Thymus (tissue), 11 donors: ENCODE measurements around the gene MACROH2A1. TPM values are rescaled to one million over a fixed set of nuclear protein-coding genes. Genes with fewer than 3 reads are reported as not detected.

Source experiments
- DNase-seq, 9 donors: peaks; one replicate each; pipeline ENCODE4 v3.0.0-alpha.2; 2013; ENCODE audit warnings: low spot score in 9 of 9, low read depth in 6 of 9, missing footprints in 1 of 9
- H3K27ac ChIP-seq, 2 donors: one replicate each; pipeline ENCODE4 v1.5.1; 2013; ENCODE audit warnings: control low read depth in 1 of 2, low read depth in 1 of 2, low read length in 1 of 2, mild to moderate bottlenecking in 1 of 2, moderate library complexity in 1 of 2
- H3K27me3 ChIP-seq, 2 donors: one replicate each; pipeline ENCODE4 v1.5.1; 2013; ENCODE audit warnings: low read length in 1 of 2; ENCODE audit not compliant: control insufficient read depth in 2 of 2, insufficient read depth in 1 of 2
- H3K36me3 ChIP-seq, 2 donors: one replicate each; pipeline ENCODE4 v1.5.1; 2013; ENCODE audit warnings: low read length in 1 of 2, mild to moderate bottlenecking in 1 of 2, moderate library complexity in 1 of 2; ENCODE audit not compliant: control insufficient read depth in 2 of 2, insufficient read depth in 2 of 2
- H3K4me1 ChIP-seq, 2 donors: one replicate each; pipeline ENCODE4 v1.5.1; 2013; ENCODE audit warnings: low read length in 2 of 2; ENCODE audit not compliant: control insufficient read depth in 2 of 2, insufficient read depth in 2 of 2
- H3K4me3 ChIP-seq, 2 donors: one replicate each; pipeline ENCODE4 v1.5.1; 2013; ENCODE audit warnings: low read length in 2 of 2, control low read depth in 1 of 2, mild to moderate bottlenecking in 1 of 2
- H3K9me3 ChIP-seq, 2 donors: one replicate each; pipeline ENCODE4 v1.5.1; 2013; ENCODE audit warnings: low read length in 1 of 2, mild to moderate bottlenecking in 1 of 2; ENCODE audit not compliant: control insufficient read depth in 2 of 2, insufficient read depth in 1 of 2
- WGBS: extraction: QIAGEN DNeasy Blood & Tissue Kit; methylation state at CpG from one replicate; pipeline ENCODE4 v1.1.7; 2013; 5-methylcytosine and 5-hydroxymethylcytosine counted together
- polyA plus RNA-seq: library from polyadenylated mRNA; stranded (reverse); fragments of 200-250 nt; gene quantifications from one replicate; pipeline ENCODE4 v1.2.3, GENCODE V29; 2013
- total RNA-seq: library from RNA; stranded (reverse); fragments of 120-200 nt; gene quantifications from one replicate; pipeline ENCODE4 v1.2.4, GENCODE V29; 2013
- donor health status: healthy.

Gene MACROH2A1
- total and polyA plus RNA-seq, 2 donors, result 206 to 244 TPM

DNA sequence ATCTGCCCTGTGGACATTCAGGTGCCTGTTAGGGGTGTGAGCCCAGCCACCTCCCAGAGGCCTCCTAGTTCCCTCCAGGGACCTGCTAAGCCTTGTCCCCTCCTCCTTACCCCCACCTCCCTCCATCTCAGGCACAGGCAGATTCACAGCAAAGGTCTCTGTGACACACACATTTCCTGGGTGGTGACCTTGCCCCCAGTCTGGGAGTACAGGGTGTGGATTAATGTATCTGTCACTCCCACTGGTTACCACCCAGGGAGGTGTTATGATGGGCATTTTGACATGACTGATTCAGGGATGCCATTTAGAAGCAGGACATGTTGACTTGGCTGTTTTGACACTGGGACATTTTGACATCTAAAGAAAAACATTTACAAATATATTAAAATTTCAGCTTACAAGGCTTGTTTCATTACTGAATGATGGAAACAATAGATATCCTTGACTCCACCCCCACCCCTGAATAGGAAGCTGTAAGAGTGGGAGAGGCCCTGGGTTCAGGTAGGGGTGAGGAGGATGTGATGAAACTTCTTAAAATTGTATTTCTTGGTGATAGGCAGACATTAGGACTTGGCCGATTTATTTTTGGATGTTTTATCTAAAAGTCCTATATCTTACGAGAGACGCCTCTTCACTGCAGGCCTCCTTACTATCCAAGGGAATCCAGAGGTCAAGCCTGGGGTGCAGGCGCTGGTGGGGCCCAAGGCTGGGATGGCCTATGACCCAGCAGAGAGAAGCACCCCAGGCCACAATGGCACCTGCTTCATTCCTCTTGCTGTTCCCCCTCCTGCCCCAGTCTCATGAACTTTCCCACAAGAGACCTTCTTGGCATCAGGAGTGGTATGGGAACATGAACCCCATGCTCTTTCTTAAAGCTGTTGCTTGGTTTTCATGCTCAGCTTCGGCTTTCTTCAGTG lies 101.9 kb downstream of the MACROH2A1 start:
- no peak overlapping the region for H3K27ac ChIP-seq
- DNase-seq, result no peak
- no peak overlapping the region for H3K4me3 ChIP-seq
- over 99% methylated on average over 5 of the region's 5 CpGs for WGBS
- no peaks in the 10 kb centered on the region for H3K36me3 ChIP-seq
- no peaks in the 10 kb centered on the region for H3K27me3 ChIP-seq
- H3K4me1 ChIP-seq, result no peaks in the 10 kb centered on the region
- no peaks in the 10 kb centered on the region for H3K9me3 ChIP-seq

DNA sequence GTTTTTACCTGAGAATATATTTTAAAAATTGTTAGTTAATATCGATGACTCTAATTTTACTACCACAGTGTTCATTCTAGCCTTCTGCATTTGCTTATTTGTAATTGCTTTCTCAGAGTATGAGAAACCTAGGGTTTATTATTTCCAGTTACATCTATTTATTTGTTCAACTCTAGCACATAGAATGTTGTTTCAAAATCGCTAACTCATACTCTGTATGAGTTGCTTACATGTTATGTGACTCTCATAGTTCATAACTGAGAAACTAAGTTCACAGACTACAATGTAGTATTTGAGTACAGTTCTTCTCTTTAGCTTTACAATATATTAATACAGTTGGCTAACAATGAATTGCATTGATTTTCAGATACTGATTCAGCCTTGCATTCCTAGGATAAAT lies 103.2 kb downstream of the MACROH2A1 start:
- WGBS, result 99% methylated on average over 2 of the region's 2 CpGs
- Histone ChIP-seq H3K36me3 (no peaks in the 10 kb centered on the region), H3K27ac (no peak overlapping the region), H3K4me3 (no peak overlapping the region), H3K27me3 (no peaks in the 10 kb centered on the region), H3K9me3 (no peaks in the 10 kb centered on the region), H3K4me1 (no peaks in the 10 kb centered on the region)
- DNase-seq, result no peak

GRCh38 chr5:135294793-135295192 lies 104.2 kb downstream of the MACROH2A1 start:
- 98% methylated on average over 4 of the region's 4 CpGs for WGBS
- Histone ChIP-seq H3K4me3 (no peak overlapping the region), H3K9me3 (no peaks in the 10 kb centered on the region), H3K27me3 (no peaks in the 10 kb centered on the region), H3K36me3 (no peaks in the 10 kb centered on the region), H3K27ac (no peak overlapping the region), H3K4me1 (no peaks in the 10 kb centered on the region)
- DNase-seq, result no peak

DNA sequence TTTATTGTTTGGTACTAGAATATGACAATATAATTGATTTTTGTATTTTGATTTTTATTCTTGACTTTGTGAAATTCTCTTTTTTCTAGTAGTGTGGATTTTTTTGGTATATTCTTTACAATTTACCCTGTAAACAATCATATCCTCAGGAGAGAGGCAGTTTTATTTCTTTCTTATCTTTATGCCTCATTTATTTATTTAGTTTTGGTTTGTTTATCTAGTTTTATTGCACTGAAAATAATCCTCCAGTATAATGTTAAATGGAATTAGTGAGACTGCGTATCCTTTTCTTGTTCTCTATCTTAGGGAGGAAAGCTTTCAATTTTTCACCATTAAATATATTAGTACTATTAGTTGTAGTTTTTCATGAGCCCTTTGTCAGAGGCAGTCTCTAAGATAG lies 109.4 kb downstream of the MACROH2A1 start:
- WGBS, result 97% methylated on average over 1 of the region's 1 CpG
- H3K36me3 ChIP-seq, result no peaks in the 10 kb centered on the region
- DNase-seq, result no peak

DNA sequence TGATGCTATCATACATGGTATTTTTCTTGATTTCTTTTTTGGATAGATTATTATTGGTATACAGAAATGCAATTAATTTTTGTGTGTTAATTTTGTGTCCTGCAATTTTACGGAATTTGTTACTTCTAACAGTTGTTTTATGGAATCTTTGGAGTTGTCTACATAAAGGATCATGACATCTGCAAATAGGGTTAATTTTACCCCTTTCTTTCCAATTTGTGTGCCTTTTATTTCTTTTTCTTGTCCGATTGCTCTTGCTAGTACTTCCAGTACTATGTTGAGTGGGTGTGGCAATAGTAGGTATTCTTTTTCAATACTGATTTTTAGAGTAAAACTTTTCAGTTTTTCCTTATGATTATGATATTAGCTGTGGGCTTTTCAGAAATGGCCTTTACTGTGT lies 111.5 kb downstream of the MACROH2A1 start:
- WGBS, result 95% methylated on average over 2 of the region's 2 CpGs
- Histone ChIP-seq H3K36me3 (no peaks in the 10 kb centered on the region), H3K9me3 (no peaks in the 10 kb centered on the region), H3K4me1 (no peaks in the 10 kb centered on the region), H3K27ac (no peak overlapping the region), H3K27me3 (no peaks in the 10 kb centered on the region), H3K4me3 (no peak overlapping the region)
- DNase-seq, result no peak

More for the DNA sequence above, 109.4 kb downstream of the MACROH2A1 start:
- H3K4me3 ChIP-seq, result no peak overlapping the region
- H3K9me3 ChIP-seq, result no peaks in the 10 kb centered on the region
- H3K27ac ChIP-seq, result no peak overlapping the region
- H3K4me1 ChIP-seq, result no peaks in the 10 kb centered on the region
- H3K27me3 ChIP-seq, result no peaks in the 10 kb centered on the region

Other genes starting within 250 kb of the MACROH2A1 start
- 1.4 TPM for gene DCANP1, start 48.1 kb upstream of the MACROH2A1 start, total RNA-seq
- gene DCANP1, start 48.1 kb upstream of the MACROH2A1 start, polyA plus RNA-seq, result 0.25 TPM
- 2.5 TPM for gene TIFAB, start 53.1 kb upstream of the MACROH2A1 start, total RNA-seq
- gene TIFAB, start 53.1 kb upstream of the MACROH2A1 start, polyA plus RNA-seq, result 0.30 TPM
- gene NEUROG1, start 136.7 kb upstream of the MACROH2A1 start, total RNA-seq, result 0.14 TPM
- gene NEUROG1, start 136.7 kb upstream of the MACROH2A1 start, polyA plus RNA-seq, result 0.32 TPM
- 12.6 TPM for gene CXCL14, start 179.8 kb upstream of the MACROH2A1 start, total RNA-seq
- 17.0 TPM for gene CXCL14, start 179.8 kb upstream of the MACROH2A1 start, polyA plus RNA-seq